ENCODE data around the gene RTL1. TPM values are rescaled to one million over a fixed set of nuclear protein-coding genes. Genes with fewer than 3 reads are reported as not detected.

Gene RTL1
- total RNA-seq, 4 donors from 2014 or later = not detected

- H3K4me1 ChIP-seq = peaks cover 0 to 21% (median 18%) of the 10 kb centered on the region in 4 donors
- H3K36me3 ChIP-seq = no peaks in the 10 kb centered on the region
- H3K4me3 ChIP-seq = no peak overlapping the region
- no peaks in the 10 kb centered on the region for H3K9me3 ChIP-seq
- DNase-seq (ENCODE audit: extremely low spot score) = no peak
- 93% methylated on average over 19 of the region's 21 CpGs for WGBS
- intact Hi-C loops (cut with DNase I) = no loop called here
- H3K27me3 ChIP-seq = peaks cover 0 to 3% (median 0%) of the 10 kb centered on the region in 4 donors
- TF ChIP-seq POLR2AphosphoS5 (IDR thresholded peaks at IDR 0.05) (no peak), EP300 (IDR thresholded peaks at IDR 0.05) (no peak), POLR2A (IDR thresholded peaks at IDR 0.05; ENCODE audit: low read depth) (no peak), CTCF (IDR thresholded peaks at IDR 0.05) (no peak)
- no peak overlapping the region for H3K27ac ChIP-seq (replicated peaks in 1 of 4)
Observed at GRCh38 chr14:100841066-100841760, 62.3 kb downstream of the RTL1 start.

GRCh38 chr14:100840286-100841065, 63.0 kb downstream of the RTL1 start:
- intact Hi-C loops (cut with DNase I) = no loop called here
- TF ChIP-seq CTCF (IDR thresholded peaks at IDR 0.05) = no peak
- no peak for TF ChIP-seq POLR2AphosphoS5 (IDR thresholded peaks at IDR 0.05)
- TF ChIP-seq EP300 (IDR thresholded peaks at IDR 0.05) = no peak
- TF ChIP-seq POLR2A (IDR thresholded peaks at IDR 0.05; ENCODE audit: low read depth) = no peak
- Histone ChIP-seq H3K27ac (replicated peaks in 1 of 4) (no peak overlapping the region), H3K4me3 (no peak overlapping the region), H3K27me3 (peaks cover 0 to 8% (median 0%) of the 10 kb centered on the region in 4 donors), H3K9me3 (no peaks in the 10 kb centered on the region), H3K4me1 (peaks cover 0 to 21% (median 18%) of the 10 kb centered on the region in 4 donors), H3K36me3 (no peaks in the 10 kb centered on the region)
- no peak for DNase-seq (ENCODE audit: extremely low spot score)
- WGBS = 90% methylated on average over 21 of the region's 21 CpGs

- no peak for DNase-seq (ENCODE audit: extremely low spot score)
- Histone ChIP-seq H3K36me3 (no peaks in the 10 kb centered on the region), H3K27me3 (peaks cover 0 to 16% (median 0%) of the 10 kb centered on the region in 4 donors), H3K9me3 (no peaks in the 10 kb centered on the region), H3K27ac (replicated peaks in 1 of 4) (no peak overlapping the region), H3K4me3 (no peak overlapping the region), H3K4me1 (peaks cover 0 to 21% (median 18%) of the 10 kb centered on the region in 4 donors)
- WGBS = 77% methylated on average over 9 of the region's 14 CpGs
- intact Hi-C loops (cut with DNase I) = no loop called here
- TF ChIP-seq CTCF (IDR thresholded peaks at IDR 0.05) (no peak), POLR2A (IDR thresholded peaks at IDR 0.05; ENCODE audit: low read depth) (no peak), POLR2AphosphoS5 (IDR thresholded peaks at IDR 0.05) (no peak), EP300 (IDR thresholded peaks at IDR 0.05) (no peak)
Observed at GRCh38 chr14:100839681-100840111, 63.8 kb downstream of the RTL1 start.

GRCh38 chr14:100839315-100839585, 64.3 kb downstream of the RTL1 start:
- 51% methylated on average over 4 of the region's 4 CpGs for WGBS
- Histone ChIP-seq H3K36me3 (no peaks in the 10 kb centered on the region), H3K9me3 (no peaks in the 10 kb centered on the region), H3K27ac (replicated peaks in 1 of 4) (no peak overlapping the region), H3K4me3 (no peak overlapping the region), H3K27me3 (peaks cover 0 to 16% (median 0%) of the 10 kb centered on the region in 4 donors), H3K4me1 (peaks cover 0 to 21% (median 18%) of the 10 kb centered on the region in 4 donors)
- DNase-seq (ENCODE audit: extremely low spot score) = no peak
- TF ChIP-seq POLR2AphosphoS5 (IDR thresholded peaks at IDR 0.05) (no peak), EP300 (IDR thresholded peaks at IDR 0.05) (no peak)
- intact Hi-C loops (cut with DNase I) = no loop called here

GRCh38 chr14:100838493-100839314, 64.8 kb downstream of the RTL1 start:
- H3K4me3 ChIP-seq = no peak overlapping the region
- peaks cover 0 to 16% (median 0%) of the 10 kb centered on the region in 4 donors for H3K27me3 ChIP-seq
- H3K27ac ChIP-seq (replicated peaks in 1 of 4) = no peak overlapping the region
- no peaks in the 10 kb centered on the region for H3K36me3 ChIP-seq
- 85% methylated on average over 10 of the region's 14 CpGs for WGBS
- no peaks in the 10 kb centered on the region for H3K9me3 ChIP-seq
- TF ChIP-seq EP300 (IDR thresholded peaks at IDR 0.05) (no peak), POLR2A (IDR thresholded peaks at IDR 0.05; ENCODE audit: low read depth) (no peak), CTCF (IDR thresholded peaks at IDR 0.05) (no peak)
- intact Hi-C loops (cut with DNase I) = no loop called here
- DNase-seq (ENCODE audit: extremely low spot score) = no peak
- H3K4me1 ChIP-seq = peaks cover 0 to 21% (median 18%) of the 10 kb centered on the region in 4 donors

All from esophagus muscularis mucosa (tissue), 4 donors.